Parathyroid adenoma (tissue), 2 donors: ENCODE measurements around the gene CTNNA1.

Source experiments
- H2AFZ ChIP-seq: fragments of 300-600 bp; sonication (generic); one replicate; pipeline ENCODE4 v1.7.0; 2017; ENCODE audit warnings: antibody characterized with exemption, mild to moderate bottlenecking
- H3K27ac ChIP-seq: fragments of 300-600 bp; sonication (generic); one replicate; pipeline ENCODE4 v1.7.0; 2017
- H3K27me3 ChIP-seq: fragments of 300-600 bp; sonication (generic); one replicate; pipeline ENCODE4 v1.7.0; 2017; ENCODE audit warnings: low read length; ENCODE audit not compliant: control insufficient read depth, insufficient read depth
- H3K36me3 ChIP-seq: fragments of 300-600 bp; sonication (generic); one replicate; pipeline ENCODE4 v1.7.0; 2017; ENCODE audit warnings: low read length; ENCODE audit not compliant: control insufficient read depth, insufficient read depth
- H3K4me1 ChIP-seq: fragments of 300-600 bp; sonication (generic); one replicate; pipeline ENCODE4 v1.7.0; 2017; ENCODE audit warnings: control low read depth
- H3K4me2 ChIP-seq: fragments of 300-600 bp; sonication (generic); one replicate; pipeline ENCODE4 v1.7.0; 2017; ENCODE audit warnings: low read length
- H3K4me3 ChIP-seq: fragments of 300-600 bp; sonication (generic); one replicate; pipeline ENCODE4 v1.7.0; 2017; ENCODE audit warnings: low read depth, low read length
- H3K79me2 ChIP-seq: fragments of 300-600 bp; sonication (generic); one replicate; pipeline ENCODE4 v1.7.0; 2017; ENCODE audit warnings: control low read depth
- H3K9ac ChIP-seq: fragments of 300-600 bp; sonication (generic); one replicate; pipeline ENCODE4 v1.7.0; 2017; ENCODE audit warnings: mild to moderate bottlenecking
- H3K9me3 ChIP-seq: fragments of 300-600 bp; sonication (generic); one replicate; pipeline ENCODE4 v1.7.0; 2017; ENCODE audit warnings: low read length; ENCODE audit not compliant: control insufficient read depth
- CTCF ChIP-seq: fragments of 300-600 bp; sonication (generic); IDR thresholded peaks from one replicate; pipeline ENCODE4 v1.7.0; 2017; ENCODE audit warnings: antibody characterized with exemption, mild to moderate bottlenecking
- donor health status: primary hyperparathyroidism.

CTNNA1 gene

GRCh38 chr5:138706655-138707480, 46.4 kb upstream of the CTNNA1 start:
- H3K4me3 ChIP-seq = no peak overlapping the region
- no peak overlapping the region for H3K27ac ChIP-seq
- no peak overlapping the region for H3K4me2 ChIP-seq
- H3K4me1 ChIP-seq = peaks cover 5% of the 10 kb centered on the region
- TF ChIP-seq CTCF = no peak
- no peaks in the 10 kb centered on the region for H3K9me3 ChIP-seq
- no peaks in the 10 kb centered on the region for H3K79me2 ChIP-seq
- no peaks in the 10 kb centered on the region for H3K36me3 ChIP-seq
- no peaks in the 10 kb centered on the region for H3K27me3 ChIP-seq
- no peak overlapping the region for H2AFZ ChIP-seq
- no peak overlapping the region for H3K9ac ChIP-seq

GRCh38 chr5:138708791-138709190, 44.4 kb upstream of the CTNNA1 start:
- Histone ChIP-seq H3K36me3 (no peaks in the 10 kb centered on the region), H3K4me2 (no peak overlapping the region), H2AFZ (no peak overlapping the region), H3K4me1 (peaks cover 5% of the 10 kb centered on the region), H3K9me3 (no peaks in the 10 kb centered on the region), H3K27me3 (no peaks in the 10 kb centered on the region), H3K79me2 (no peaks in the 10 kb centered on the region), H3K9ac (no peak overlapping the region), H3K4me3 (no peak overlapping the region), H3K27ac (no peak overlapping the region)
- TF ChIP-seq CTCF = no peak

GRCh38 chr5:138709202-138709601, 44.0 kb upstream of the CTNNA1 start:
- H3K79me2 ChIP-seq = no peaks in the 10 kb centered on the region
- H3K4me1 ChIP-seq = peaks cover 5% of the 10 kb centered on the region
- H3K4me2 ChIP-seq = no peak overlapping the region
- no peaks in the 10 kb centered on the region for H3K27me3 ChIP-seq
- H3K4me3 ChIP-seq = no peak overlapping the region
- no peaks in the 10 kb centered on the region for H3K36me3 ChIP-seq
- no peak overlapping the region for H3K9ac ChIP-seq
- H3K9me3 ChIP-seq = no peaks in the 10 kb centered on the region
- TF ChIP-seq CTCF = no peak
- H2AFZ ChIP-seq = no peak overlapping the region
- no peak overlapping the region for H3K27ac ChIP-seq

GRCh38 chr5:138711087-138711486, 42.1 kb upstream of the CTNNA1 start:
- no peak for TF ChIP-seq CTCF
- no peaks in the 10 kb centered on the region for H3K79me2 ChIP-seq
- no peaks in the 10 kb centered on the region for H3K27me3 ChIP-seq
- no peak overlapping the region for H3K4me3 ChIP-seq
- no peaks in the 10 kb centered on the region for H3K4me1 ChIP-seq
- no peak overlapping the region for H3K9ac ChIP-seq
- no peaks in the 10 kb centered on the region for H3K36me3 ChIP-seq
- H3K9me3 ChIP-seq = no peaks in the 10 kb centered on the region
- H3K27ac ChIP-seq = no peak overlapping the region
- H2AFZ ChIP-seq = no peak overlapping the region
- H3K4me2 ChIP-seq = no peak overlapping the region

GRCh38 chr5:138711811-138712210, 41.4 kb upstream of the CTNNA1 start:
- Histone ChIP-seq H3K4me2 (no peak overlapping the region), H3K27ac (no peak overlapping the region), H3K36me3 (no peaks in the 10 kb centered on the region), H3K9me3 (no peaks in the 10 kb centered on the region), H3K4me1 (no peaks in the 10 kb centered on the region), H3K27me3 (no peaks in the 10 kb centered on the region), H3K79me2 (no peaks in the 10 kb centered on the region), H3K9ac (no peak overlapping the region), H3K4me3 (no peak overlapping the region), H2AFZ (no peak overlapping the region)
- TF ChIP-seq CTCF = no peak
